Neural progenitor cell (in vitro differentiated cells): ENCODE data around the gene ZNF521.

Experiments used
- EZH2 ChIP-seq: fragments of 200-600 bp; sonication (generic); IDR thresholded peaks from 2 replicates; pipeline ENCODE4 v1.6.1; 2017; ENCODE audit warnings: antibody characterized with exemption, mild to moderate bottlenecking, moderate library complexity
- TF ChIP-seq, protein P1 (sequence below): fragments of 200-600 bp; sonication (generic); IDR thresholded peaks from 2 replicates; pipeline ENCODE4 v1.5.1; 2017; ENCODE audit warnings: antibody characterized with exemption, mild to moderate bottlenecking

DNA sequence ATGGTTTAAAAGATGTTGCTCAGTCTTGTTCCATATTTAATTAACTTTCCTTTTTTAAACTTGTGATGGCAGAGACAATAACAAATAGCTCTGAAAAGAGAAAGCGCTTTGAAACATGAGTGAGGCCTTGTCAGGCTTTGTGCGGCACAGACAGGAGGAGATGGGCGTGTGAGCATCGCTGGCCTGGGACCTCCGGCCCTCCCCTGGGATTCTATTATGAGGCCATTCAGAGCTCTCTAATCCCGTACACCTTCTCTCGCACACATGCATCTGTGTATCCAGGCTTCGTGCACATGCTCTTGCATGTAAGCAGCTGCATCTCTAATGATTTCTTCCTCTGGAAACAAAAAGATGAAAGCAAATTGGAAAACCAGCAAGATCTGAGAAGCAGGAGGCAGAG is 313.7 kb downstream of the ZNF521 start:
- TF ChIP-seq, protein P1, sequence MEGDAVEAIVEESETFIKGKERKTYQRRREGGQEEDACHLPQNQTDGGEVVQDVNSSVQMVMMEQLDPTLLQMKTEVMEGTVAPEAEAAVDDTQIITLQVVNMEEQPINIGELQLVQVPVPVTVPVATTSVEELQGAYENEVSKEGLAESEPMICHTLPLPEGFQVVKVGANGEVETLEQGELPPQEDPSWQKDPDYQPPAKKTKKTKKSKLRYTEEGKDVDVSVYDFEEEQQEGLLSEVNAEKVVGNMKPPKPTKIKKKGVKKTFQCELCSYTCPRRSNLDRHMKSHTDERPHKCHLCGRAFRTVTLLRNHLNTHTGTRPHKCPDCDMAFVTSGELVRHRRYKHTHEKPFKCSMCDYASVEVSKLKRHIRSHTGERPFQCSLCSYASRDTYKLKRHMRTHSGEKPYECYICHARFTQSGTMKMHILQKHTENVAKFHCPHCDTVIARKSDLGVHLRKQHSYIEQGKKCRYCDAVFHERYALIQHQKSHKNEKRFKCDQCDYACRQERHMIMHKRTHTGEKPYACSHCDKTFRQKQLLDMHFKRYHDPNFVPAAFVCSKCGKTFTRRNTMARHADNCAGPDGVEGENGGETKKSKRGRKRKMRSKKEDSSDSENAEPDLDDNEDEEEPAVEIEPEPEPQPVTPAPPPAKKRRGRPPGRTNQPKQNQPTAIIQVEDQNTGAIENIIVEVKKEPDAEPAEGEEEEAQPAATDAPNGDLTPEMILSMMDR, result no peak
- TF ChIP-seq EZH2, result no peak
